Natural killer cell (primary cell): ENCODE measurements around the gene DEPDC1. TPM values are rescaled to one million over a fixed set of nuclear protein-coding genes. Genes with fewer than 3 reads are reported as not detected.

ENCODE experiments used
- ATAC-seq, 3 donors: fragments of 150-1000 bp in 2 of 3; fragments of 200-7000 bp in 1 of 3; cut with Tn5 transposase; 1 replicate in 1 of 3; 2 replicates in 2 of 3; pipeline ENCODE4 v1.10.0; 2021; ENCODE audit warnings: mild to moderate bottlenecking in 2 of 3, moderate library complexity in 2 of 3
- DNase-seq, 2 donors: peaks; one replicate each; pipeline versions ENCODE4 v3.0.0 to v3.0.0-alpha.2; 2013 to 2021; ENCODE audit warnings: mixed read lengths in 1 of 2
- H3K27ac ChIP-seq: one replicate; pipeline ENCODE4 v1.5.1; 2013; ENCODE audit warnings: mild to moderate bottlenecking, low read length
- H3K27me3 ChIP-seq: one replicate; pipeline ENCODE4 v1.6.1; 2013; ENCODE audit warnings: low read length; ENCODE audit not compliant: control insufficient read depth, insufficient read depth
- H3K36me3 ChIP-seq: one replicate; pipeline ENCODE4 v1.6.1; 2013; ENCODE audit warnings: low read length; ENCODE audit not compliant: control insufficient read depth, insufficient read depth
- H3K4me1 ChIP-seq: one replicate; pipeline ENCODE4 v1.6.1; 2013; ENCODE audit warnings: low read length; ENCODE audit not compliant: control insufficient read depth, insufficient read depth
- H3K4me3 ChIP-seq: one replicate; pipeline ENCODE4 v1.5.1; 2013; ENCODE audit warnings: low read length
- H3K9me3 ChIP-seq: one replicate; pipeline ENCODE4 v1.6.1; 2013; ENCODE audit warnings: low read length; ENCODE audit not compliant: control insufficient read depth, insufficient read depth
- H3K27ac Mint-ChIP-seq, 2 donors: one replicate each; pipeline ENCODE4 v1.8.0; 2022; ENCODE audit warnings: mild to moderate bottlenecking in 2 of 2, mixed read lengths in 2 of 2, moderate library complexity in 1 of 2
- H3K27me3 Mint-ChIP-seq, 2 donors: one replicate each; pipeline ENCODE4 v1.8.0; 2022; ENCODE audit warnings: low read depth in 2 of 2, mixed read lengths in 2 of 2
- H3K36me3 Mint-ChIP-seq: one replicate; pipeline ENCODE4 v1.8.0; 2022; ENCODE audit warnings: mixed read lengths
- H3K4me1 Mint-ChIP-seq, 2 donors: one replicate each; pipeline ENCODE4 v1.8.0; 2022; ENCODE audit warnings: mixed read lengths in 2 of 2
- H3K4me3 Mint-ChIP-seq: one replicate; pipeline ENCODE4 v1.8.0; 2022; ENCODE audit warnings: mild to moderate bottlenecking, moderate library complexity, mixed read lengths
- H3K9me3 Mint-ChIP-seq, 2 donors: one replicate each; pipeline ENCODE4 v1.8.0; 2022; ENCODE audit warnings: mixed read lengths in 2 of 2
- WGBS: methylation state at CpG from one replicate; pipeline ENCODE4 v1.1.7; 2013; ENCODE audit warnings: missing lambda C conversion rate; ENCODE audit not compliant: insufficient coverage; 5-methylcytosine and 5-hydroxymethylcytosine counted together
- intact Hi-C: fragments of 100-400 bp; cut with micrococcal nuclease; formaldehyde crosslinking; loops from one replicate; pipeline ENCODE4 v1.14.2; 2022
- total RNA-seq, 4 donors: library from RNA; stranded (reverse); fragments of 120-200 nt in 1 of 4; gene quantifications; one replicate each; pipeline versions ENCODE4 v1.2.3 to v1.2.4, GENCODE V29; 2013 to 2022
- TF ChIP-seq, protein P1 (sequence below): fragments of 200-600 bp; IDR thresholded peaks from one replicate; pipeline ENCODE4 v1.8.0; 2022; ENCODE audit warnings: antibody characterized with exemption

DEPDC1 gene
- total RNA-seq, 3 donors from 2014 or later (not counting 1 experiment from before 2014, with no cell fraction given) = not detected

DNA sequence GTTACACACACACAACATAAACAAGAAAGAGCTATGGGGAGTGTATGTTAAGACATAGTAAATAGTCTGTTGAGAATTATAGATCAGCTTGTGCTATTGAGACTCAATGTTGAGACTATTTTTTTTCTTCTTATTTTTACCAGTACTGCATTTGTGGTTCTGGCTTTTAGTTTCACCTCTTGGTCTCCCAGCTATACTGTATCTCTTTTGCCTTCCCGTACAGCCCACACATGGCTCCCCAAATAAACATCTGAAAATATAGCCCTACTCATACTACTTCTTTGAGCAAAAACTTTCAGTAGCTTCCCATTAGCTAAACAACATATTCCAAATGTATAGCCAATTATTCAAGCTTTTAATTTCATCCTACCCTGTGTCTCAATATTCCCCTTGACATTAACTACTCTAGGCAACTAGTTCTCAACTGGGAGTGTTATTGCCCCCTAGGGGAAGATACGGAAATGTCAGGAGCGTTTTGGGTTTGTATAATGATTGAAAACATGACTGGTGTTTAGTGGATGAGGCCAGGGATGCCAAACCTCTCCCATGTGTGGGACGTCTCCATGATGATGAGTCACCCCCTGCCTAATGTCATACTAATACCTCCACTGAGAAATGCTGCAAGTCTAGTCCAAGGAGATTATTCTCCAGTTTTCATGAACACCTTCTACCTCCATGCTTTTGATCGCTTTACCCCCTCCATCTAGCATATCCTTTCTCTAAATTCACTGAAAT is 53.9 kb downstream of the DEPDC1 start:
- Histone ChIP-seq H3K27me3 (no peaks in the 10 kb centered on the region), H3K9me3 (no peaks in the 10 kb centered on the region), H3K4me3 (no peak overlapping the region), H3K4me1 (no peaks in the 10 kb centered on the region), H3K36me3 (no peaks in the 10 kb centered on the region), H3K27ac (no peak overlapping the region)
- Mint-ChIP-seq H3K4me1 (no peaks in the 10 kb centered on the region), H3K4me3 (no peak overlapping the region), H3K36me3 (no peaks in the 10 kb centered on the region), H3K27ac (no peak overlapping the region), H3K9me3 (peaks cover 0 to 2% of the 10 kb centered on the region in 2 donors), H3K27me3 (peaks cover 0 to 5% of the 10 kb centered on the region in 2 donors)
- WGBS = 47% methylated on average over 4 of the region's 5 CpGs
- intact Hi-C loops = loop anchor here (10.0 kb wide), 1 partner anchor 62 kb away; no protein-coding TSS in a partner anchor
- TF ChIP-seq, protein P1, sequence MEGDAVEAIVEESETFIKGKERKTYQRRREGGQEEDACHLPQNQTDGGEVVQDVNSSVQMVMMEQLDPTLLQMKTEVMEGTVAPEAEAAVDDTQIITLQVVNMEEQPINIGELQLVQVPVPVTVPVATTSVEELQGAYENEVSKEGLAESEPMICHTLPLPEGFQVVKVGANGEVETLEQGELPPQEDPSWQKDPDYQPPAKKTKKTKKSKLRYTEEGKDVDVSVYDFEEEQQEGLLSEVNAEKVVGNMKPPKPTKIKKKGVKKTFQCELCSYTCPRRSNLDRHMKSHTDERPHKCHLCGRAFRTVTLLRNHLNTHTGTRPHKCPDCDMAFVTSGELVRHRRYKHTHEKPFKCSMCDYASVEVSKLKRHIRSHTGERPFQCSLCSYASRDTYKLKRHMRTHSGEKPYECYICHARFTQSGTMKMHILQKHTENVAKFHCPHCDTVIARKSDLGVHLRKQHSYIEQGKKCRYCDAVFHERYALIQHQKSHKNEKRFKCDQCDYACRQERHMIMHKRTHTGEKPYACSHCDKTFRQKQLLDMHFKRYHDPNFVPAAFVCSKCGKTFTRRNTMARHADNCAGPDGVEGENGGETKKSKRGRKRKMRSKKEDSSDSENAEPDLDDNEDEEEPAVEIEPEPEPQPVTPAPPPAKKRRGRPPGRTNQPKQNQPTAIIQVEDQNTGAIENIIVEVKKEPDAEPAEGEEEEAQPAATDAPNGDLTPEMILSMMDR = no peak
- DNase-seq (no peak), ATAC-seq (no peak)

- H3K27me3 ChIP-seq = no peaks in the 10 kb centered on the region
- Mint-ChIP-seq H3K27me3 (peaks cover 0 to 5% of the 10 kb centered on the region in 2 donors), H3K36me3 (no peaks in the 10 kb centered on the region), H3K4me1 (no peaks in the 10 kb centered on the region), H3K4me3 (no peak overlapping the region), H3K27ac (no peak overlapping the region), H3K9me3 (peaks cover 0 to 2% of the 10 kb centered on the region in 2 donors)
- no peaks in the 10 kb centered on the region for H3K36me3 ChIP-seq
- 93% methylated on average over 4 of the region's 4 CpGs for WGBS
- H3K9me3 ChIP-seq = no peaks in the 10 kb centered on the region
- intact Hi-C loops = loop anchor here (10.0 kb wide), 1 partner anchor 63 kb away; no protein-coding TSS in a partner anchor
- no peak for ATAC-seq
- H3K4me3 ChIP-seq = no peak overlapping the region
- no peak for DNase-seq
- TF ChIP-seq, protein P1 = no peak
- no peaks in the 10 kb centered on the region for H3K4me1 ChIP-seq
- no peak overlapping the region for H3K27ac ChIP-seq
Measured at GRCh38 chr1:68442006-68442405, 54.9 kb downstream of the DEPDC1 start.

DNA sequence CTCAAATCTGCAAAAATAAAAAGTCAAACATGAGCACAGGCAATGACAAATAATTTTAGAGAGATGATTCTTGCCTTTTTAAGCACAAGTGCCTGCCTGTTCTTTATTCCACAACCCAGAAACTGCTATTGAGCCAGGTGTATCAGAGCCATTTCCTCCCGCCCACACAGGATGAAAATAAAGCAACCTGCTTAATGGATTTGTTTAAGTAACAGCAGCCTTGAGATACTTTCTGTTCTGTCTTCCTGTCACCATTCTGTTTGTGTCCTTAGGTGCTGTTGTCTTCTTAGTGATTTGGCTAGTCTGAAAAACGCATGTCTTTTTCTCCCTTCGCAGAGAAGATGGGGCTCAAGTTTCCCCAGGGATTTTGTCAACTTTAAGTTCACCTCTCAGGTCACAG is 58.6 kb downstream of the DEPDC1 start:
- TF ChIP-seq, protein P1 = no peak
- H3K4me1 Mint-ChIP-seq = no peaks in the 10 kb centered on the region
- H3K27ac Mint-ChIP-seq = no peak overlapping the region
- intact Hi-C loops = no loop called here
- ATAC-seq = no peak
- DNase-seq = no peak
- peaks cover 0 to 2% of the 10 kb centered on the region in 2 donors for H3K9me3 Mint-ChIP-seq
- no peaks in the 10 kb centered on the region for H3K4me1 ChIP-seq
- no peak overlapping the region for H3K4me3 ChIP-seq
- H3K36me3 ChIP-seq = no peaks in the 10 kb centered on the region
- H3K27me3 ChIP-seq = no peaks in the 10 kb centered on the region
- H3K36me3 Mint-ChIP-seq = no peaks in the 10 kb centered on the region
- H3K27ac ChIP-seq = no peak overlapping the region
- no peak overlapping the region for H3K4me3 Mint-ChIP-seq
- 87% methylated on average over 3 of the region's 3 CpGs for WGBS
- H3K27me3 Mint-ChIP-seq = peaks cover 0 to 5% of the 10 kb centered on the region in 2 donors
- no peaks in the 10 kb centered on the region for H3K9me3 ChIP-seq
